ENCODE data around the gene BID. TPM values are rescaled to one million over a fixed set of nuclear protein-coding genes. Genes with fewer than 3 reads are reported as not detected.

BID gene
- polyA plus RNA-seq, 4 donors: 16.8 to 25.0 (median 19.9) TPM

DNA sequence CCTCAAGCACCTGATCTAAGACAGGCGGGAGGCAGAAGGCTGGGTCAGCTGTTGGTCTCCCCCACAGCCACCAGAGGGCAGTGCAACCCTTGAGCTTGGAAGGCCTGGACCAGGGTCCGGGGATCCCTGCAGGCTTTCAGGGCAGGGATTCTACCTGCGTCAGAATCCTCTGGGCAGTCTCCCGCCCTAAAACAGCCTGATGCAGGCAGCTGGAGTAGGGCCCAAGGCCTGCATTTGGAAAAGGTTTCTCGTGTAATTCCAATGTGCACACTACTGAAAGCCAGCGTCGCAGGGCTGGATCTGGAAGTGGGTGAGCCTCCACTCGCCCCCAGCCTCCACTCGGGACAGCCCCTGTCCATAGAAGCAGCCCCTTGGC is 31.8 kb downstream of the BID start:
- DNase-seq (ENCODE audit: low read depth in 4 of 4, low spot score in 2 of 4): peak in 3 of 4 donors; percentile 32 to 56 (median 41)

DNA sequence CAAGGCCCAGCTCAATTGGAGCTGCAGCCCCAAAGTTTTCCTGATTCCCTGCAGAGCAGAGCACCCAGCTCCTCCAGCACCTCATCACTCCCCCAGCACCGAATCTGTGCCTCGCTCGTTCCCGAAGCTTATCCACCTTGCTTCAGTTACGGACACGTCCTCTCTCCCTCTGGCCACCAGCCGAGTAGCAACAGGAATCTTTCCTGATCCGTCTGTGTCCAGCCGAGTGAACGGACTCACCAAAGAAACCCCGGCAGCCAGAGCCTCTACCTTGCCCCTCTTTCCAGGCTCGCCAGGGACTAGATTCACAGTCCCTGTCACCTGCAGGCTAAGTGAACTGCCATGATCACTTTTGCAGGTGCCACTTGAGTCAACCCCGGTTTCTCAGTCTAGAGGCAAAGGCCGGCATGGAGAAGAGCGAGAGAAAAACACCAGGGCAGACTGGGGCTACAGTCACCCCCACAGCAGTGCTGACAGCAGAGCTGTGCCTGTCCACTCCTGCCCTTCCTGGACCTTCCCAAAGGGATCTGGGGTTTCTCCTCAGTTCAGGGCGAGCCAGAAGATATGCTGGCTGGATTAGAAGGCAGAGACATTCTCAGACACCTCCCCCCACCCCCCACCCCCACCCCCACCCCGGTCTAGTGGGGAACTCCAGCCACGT is 32.3 kb downstream of the BID start:
- DNase-seq (ENCODE audit: low read depth in 4 of 4, low spot score in 2 of 4): no peak

DNA sequence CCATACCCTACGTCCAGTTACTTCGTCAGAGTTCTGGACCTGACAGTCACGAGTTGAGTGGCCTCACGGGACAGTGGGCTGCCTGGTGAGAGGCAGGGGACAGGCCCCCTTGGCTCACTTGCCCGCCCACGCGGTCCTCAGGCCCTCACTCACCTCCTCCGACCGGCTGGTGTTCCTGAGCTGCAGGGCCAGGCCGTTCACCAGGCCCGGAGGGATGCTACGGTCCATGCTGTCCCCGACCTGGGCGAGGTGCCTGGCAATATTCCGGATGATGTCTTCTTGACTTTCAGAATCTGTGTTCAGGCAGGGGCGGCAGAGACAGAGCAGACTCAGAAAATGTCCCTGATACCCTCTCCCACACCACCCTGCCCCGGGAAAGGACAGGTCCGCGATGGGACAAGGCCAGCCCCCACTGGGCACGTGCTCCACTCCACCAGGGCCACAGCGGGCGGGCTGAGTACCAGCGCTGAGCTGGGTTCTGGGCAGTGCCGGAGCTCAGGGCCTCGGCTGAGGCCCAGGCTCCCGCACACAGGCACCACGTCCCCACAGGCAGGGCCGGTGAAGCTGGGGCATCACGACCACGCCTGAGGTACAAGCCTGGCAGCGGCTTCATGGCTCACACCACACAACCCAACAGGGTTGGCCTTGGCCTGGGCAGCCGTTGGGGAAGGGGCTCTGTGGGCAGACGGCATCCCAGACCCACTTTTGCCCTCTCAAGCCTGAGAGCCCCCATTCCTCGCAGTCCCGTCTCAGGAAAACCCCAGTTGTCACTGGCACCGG is 34.9 kb downstream of the BID start:
- no peak for DNase-seq (ENCODE audit: low read depth in 4 of 4, low spot score in 2 of 4)

- DNase-seq (ENCODE audit: low read depth in 4 of 4, low spot score in 2 of 4): no peak
These were observed 35.7 kb downstream of the BID start for GRCh38 chr22:17738386-17739128.

DNA sequence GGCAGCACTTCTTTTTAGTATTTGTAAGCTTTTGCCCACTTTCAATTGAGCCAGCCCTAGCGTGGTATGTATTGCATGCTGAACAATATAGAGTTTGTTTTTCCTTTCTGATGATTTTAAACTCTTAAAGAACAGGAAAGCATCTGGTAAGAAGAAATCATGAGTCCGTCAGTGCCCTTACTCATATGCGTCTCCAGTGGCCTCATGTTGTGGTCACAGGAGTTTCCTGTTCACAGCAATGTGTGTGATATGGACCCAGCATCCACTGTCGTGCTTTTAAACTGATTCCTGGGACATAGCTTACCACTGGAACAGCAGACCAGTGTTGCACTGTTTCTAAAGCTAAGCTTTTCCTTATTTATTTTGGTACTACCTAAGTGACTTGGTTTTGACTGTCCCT is 40.1 kb downstream of the BID start:
- DNase-seq (ENCODE audit: low read depth in 4 of 4, low spot score in 2 of 4): no peak

DNA sequence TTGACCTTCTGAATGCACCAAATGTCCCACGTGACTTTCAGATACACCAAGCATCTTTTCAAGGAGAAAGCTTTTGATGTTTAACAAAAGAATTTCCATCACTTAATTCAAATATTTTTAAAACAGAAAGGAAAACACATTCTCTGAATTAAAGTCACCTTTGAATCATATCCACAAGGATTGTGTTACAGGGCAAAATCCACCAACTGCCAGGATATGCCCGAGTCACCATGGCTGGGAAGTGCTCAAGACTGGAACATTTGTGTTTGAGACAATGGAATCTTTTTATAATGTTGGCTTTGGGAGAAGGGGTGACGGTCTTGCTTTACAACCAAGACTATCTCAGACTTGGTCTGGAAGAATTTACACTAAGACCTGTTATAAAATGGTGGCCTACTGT is 40.8 kb downstream of the BID start:
- DNase-seq (ENCODE audit: low read depth in 4 of 4, low spot score in 2 of 4): no peak

GRCh38 chr22:17732251-17732854 is 41.9 kb downstream of the BID start:
- no peak for DNase-seq (ENCODE audit: low read depth in 4 of 4, low spot score in 2 of 4)

DNA sequence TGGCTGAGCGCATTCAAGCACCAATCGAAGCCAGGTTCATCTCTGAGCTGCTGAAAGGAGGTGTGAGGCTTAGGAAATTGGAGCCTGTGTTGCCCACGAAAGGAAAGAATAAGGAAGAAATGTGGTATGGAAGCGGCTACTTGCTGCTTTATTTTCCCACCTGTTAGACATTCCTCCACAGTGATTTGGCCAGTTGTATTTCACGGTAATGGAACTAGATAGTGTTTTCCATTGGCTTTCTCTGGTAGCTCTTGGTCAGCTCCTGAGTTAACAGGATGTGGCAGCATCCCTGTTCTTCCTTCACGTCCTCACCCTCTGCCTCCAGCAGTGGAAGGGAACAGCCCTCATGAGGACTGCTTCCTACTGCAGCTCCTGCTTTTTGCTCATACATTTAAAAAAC is 44.7 kb downstream of the BID start:
- no peak for DNase-seq (ENCODE audit: low read depth in 4 of 4, low spot score in 2 of 4)

DNA sequence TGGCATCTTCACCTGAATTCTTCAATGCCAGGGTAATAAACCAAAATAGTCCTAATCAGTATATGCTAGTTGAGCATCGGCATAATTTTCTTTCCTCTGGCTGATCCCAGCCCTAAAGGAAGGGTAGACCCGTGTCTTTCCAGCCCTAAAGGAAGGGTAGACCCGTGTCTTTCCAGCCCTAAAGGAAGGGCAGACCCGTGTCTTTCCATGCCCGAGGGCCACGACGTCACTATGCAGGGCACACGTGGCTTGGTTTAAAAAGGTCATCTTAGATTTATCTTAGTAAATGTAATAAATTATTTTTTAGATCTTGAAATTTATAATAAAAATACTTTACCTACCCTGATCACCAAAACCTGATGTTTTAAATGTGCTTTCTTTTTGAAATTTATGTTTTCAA is 45.5 kb downstream of the BID start:
- no peak for DNase-seq (ENCODE audit: low read depth in 4 of 4, low spot score in 2 of 4)

- DNase-seq (ENCODE audit: low read depth in 4 of 4, low spot score in 2 of 4): no peak
These were observed 47.1 kb downstream of the BID start for GRCh38 chr22:17726928-17727897.

DNA sequence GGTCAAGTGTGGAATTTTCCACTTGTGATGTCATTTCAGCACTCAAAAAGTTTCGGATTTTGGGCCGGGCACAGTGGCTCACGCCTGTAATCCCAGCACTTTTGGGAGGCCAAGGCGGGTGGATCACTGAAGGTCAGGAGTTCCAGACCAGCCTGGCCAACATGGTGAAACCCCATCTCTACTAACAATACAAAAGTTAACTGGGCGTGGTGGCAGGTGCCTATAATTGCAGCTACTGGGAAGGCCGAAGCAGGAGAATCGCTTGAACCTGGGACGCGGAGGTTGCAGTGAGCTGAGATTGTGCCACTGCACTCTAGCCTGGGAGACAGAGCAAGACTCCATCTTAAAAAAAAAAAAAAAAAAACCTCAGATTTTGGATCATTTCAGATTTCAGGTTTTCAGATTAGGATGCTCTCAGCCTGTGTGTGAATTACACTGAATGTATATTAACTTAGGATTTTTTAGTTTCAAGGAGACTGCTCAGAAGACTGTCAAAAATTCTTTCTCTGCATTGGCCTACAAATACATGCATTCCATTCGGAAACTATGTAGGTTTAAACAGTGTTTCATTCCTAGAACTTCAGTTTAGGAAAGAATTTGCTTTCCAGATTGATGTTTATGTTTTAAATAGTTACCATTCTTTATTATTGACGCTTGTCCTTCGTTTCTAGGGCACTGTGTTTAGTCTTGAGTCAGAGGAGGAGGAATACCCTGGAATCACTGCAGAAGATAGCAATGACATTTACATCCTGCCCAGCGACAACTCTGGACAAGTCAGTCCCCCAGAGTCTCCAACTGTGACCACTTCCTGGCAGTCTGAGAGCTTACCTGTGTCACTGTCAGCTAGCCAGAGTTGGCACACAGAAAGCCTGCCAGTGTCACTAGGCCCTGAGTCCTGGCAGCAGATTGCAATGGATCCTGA is 48.0 kb downstream of the BID start:
- no peak for DNase-seq (ENCODE audit: low read depth in 4 of 4, low spot score in 2 of 4)

DNA sequence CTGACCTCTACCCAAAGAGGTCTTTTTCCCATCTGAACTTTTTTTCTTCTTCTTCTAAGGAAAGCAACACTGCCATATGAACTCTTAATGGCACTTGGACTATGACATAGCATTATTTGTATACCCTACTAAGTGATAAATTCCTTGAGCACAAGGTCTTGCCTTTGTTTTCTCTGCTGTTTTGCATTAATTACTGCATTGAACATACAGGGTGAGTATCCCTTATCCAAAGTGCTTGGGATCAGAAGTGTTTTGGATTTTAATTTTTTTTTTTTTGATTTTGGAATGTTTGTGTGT is 48.8 kb downstream of the BID start:
- no peak for DNase-seq (ENCODE audit: low read depth in 4 of 4, low spot score in 2 of 4)

- DNase-seq (ENCODE audit: low read depth in 4 of 4, low spot score in 2 of 4): no peak
These were observed 49.4 kb downstream of the BID start for GRCh38 chr22:17724678-17725499.

DNA sequence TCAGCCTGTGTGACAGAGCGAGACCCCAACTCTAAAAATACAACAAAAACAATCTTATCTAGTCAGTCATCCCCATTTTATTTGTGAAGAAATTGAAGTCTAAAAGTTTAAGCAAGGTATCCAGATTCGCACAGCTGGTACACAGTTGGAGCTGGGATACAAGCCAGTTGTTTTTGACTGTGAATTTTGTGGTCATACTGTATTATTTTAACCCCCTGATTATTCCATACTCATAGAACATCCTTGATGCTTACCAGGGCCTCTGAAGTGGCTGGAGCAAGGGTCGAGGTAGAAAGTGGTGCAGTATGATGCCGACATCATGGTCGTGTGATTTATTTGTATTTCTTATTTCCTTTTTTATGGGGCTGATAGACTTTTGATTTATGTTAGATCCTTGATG is 50.0 kb downstream of the BID start:
- no peak for DNase-seq (ENCODE audit: low read depth in 4 of 4, low spot score in 2 of 4)

DNA sequence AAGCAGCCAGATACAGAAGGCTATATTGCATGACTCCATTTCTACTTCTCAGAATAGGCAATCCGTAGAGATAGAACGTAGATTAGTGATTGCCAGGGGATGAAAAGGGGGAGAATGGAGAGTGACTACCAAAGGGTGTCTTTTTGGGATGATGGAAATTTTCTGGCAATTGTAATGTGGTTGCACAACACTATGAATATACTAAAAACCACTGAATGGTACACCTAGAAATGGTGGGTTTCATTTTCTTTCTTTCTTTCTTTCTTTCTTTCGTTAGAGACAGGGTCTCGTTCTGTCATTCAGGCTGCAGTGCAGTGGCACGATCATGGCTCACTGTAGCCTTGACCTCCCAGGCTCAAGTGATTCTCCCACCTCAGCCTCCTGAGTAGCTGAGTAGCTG is 54.4 kb downstream of the BID start:
- DNase-seq (ENCODE audit: low read depth in 4 of 4, low spot score in 2 of 4): no peak

GRCh38 chr22:17717708-17718107 is 56.6 kb downstream of the BID start:
- DNase-seq (ENCODE audit: low read depth in 4 of 4, low spot score in 2 of 4): no peak

GRCh38 chr22:17716529-17716928 is 57.7 kb downstream of the BID start:
- DNase-seq (ENCODE audit: low read depth in 4 of 4, low spot score in 2 of 4): no peak

- no peak for DNase-seq (ENCODE audit: low read depth in 4 of 4, low spot score in 2 of 4)
These were observed 61.8 kb downstream of the BID start for GRCh38 chr22:17712441-17712840.
